GM12878 (cell line): ENCODE data around the gene FAF1. TPM values are rescaled to one million over a fixed set of nuclear protein-coding genes. Genes with fewer than 3 reads are reported as not detected.

ENCODE experiments used
- ATAC-seq: fragments of 200-7000 bp; cut with Tn5 transposase; 3 replicates; pipeline ENCODE4 v1.9.1; 2020; ENCODE audit warnings: mild to moderate bottlenecking, moderate library complexity
- BruUV-seq: library from RNA; stranded (reverse); fragments of 400-500 nt; replicated peaks from 2 replicates; lab custom pipeline; 2021; lab: Mats Ljungman, UMichigan
- CTCF ChIA-PET: fragments of 300-600 bp; sonication (Branson Sonifier 250); formaldehyde crosslinking; extraction: SDS; loops from one replicate; lab custom pipeline; 2021; ENCODE audit warnings: inconsistent platforms; lab: Yijun Ruan, JAX
- POLR2A ChIA-PET: fragments of 350-600 bp; formaldehyde crosslinking; extraction: SDS; loops from one replicate; lab custom pipeline; 2021; ENCODE audit warnings: inconsistent platforms; lab: Charles Lee
- RAD21 ChIA-PET: fragments of 300-600 bp; sonication (Branson Sonifier 250); formaldehyde crosslinking; loops from one replicate; lab custom pipeline; 2023; ENCODE audit warnings: antibody characterized with exemption; ENCODE audit not compliant: unreplicated experiment; lab: Charles Lee
- SMC1A ChIA-PET: fragments of 300-600 bp; sonication (Branson Sonifier 250); formaldehyde crosslinking; loops from one replicate; lab custom pipeline; 2023; ENCODE audit not compliant: unreplicated experiment, uncharacterized antibody; lab: Charles Lee
- DNase-seq: peaks from one replicate; pipeline ENCODE4 v3.0.0-alpha.2; 2011; ENCODE audit warnings: low read depth, low spot score
- FAIRE-seq: peaks from 3 replicates; lab custom pipeline; 2011; peaks lifted over from hg19 to GRCh38; lab: Jason Lieb, UNC
- H2AFZ ChIP-seq: 2 replicates; pipeline ENCODE4 v1.6.0; 2011; ENCODE audit warnings: low read depth, low read length, control low read depth; ENCODE audit not compliant: control insufficient read depth
- H3K27ac ChIP-seq: 2 replicates; pipeline ENCODE4 v1.5.1; 2011; ENCODE audit warnings: control low read depth; ENCODE audit not compliant: control insufficient read depth, insufficient read depth
- H3K27me3 ChIP-seq, 2 experiments: replicated peaks in 1 of 2; 2 replicates each; pipeline versions ENCODE4 v1.6.0 to v1.6.1; 2011; ENCODE audit warnings: low read length in 1 of 2; ENCODE audit not compliant: control insufficient read depth in 2 of 2, insufficient read depth in 2 of 2
- H3K36me3 ChIP-seq, 2 experiments: 2 replicates each; pipeline ENCODE4 v1.5.1; 2011; ENCODE audit warnings: low read length in 1 of 2; ENCODE audit not compliant: control insufficient read depth in 2 of 2, insufficient read depth in 2 of 2
- H3K4me1 ChIP-seq: 2 replicates; pipeline ENCODE4 v1.6.1; 2011; ENCODE audit warnings: mild to moderate bottlenecking, low read length, moderate library complexity, mixed read lengths; ENCODE audit not compliant: control insufficient read depth, insufficient read depth
- H3K4me2 ChIP-seq: 2 replicates; pipeline ENCODE4 v1.6.0; 2011; ENCODE audit warnings: control low read depth; ENCODE audit not compliant: control insufficient read depth, insufficient read depth
- H3K4me3 ChIP-seq: fragments of 200-600 bp; sonication (generic); 2 replicates; pipeline ENCODE4 v1.5.1; 2016
- H3K79me2 ChIP-seq: 2 replicates; pipeline ENCODE4 v1.6.0; 2011; ENCODE audit warnings: low read length; ENCODE audit not compliant: control insufficient read depth, insufficient read depth
- H3K9ac ChIP-seq: 2 replicates; pipeline ENCODE4 v1.8.0; 2011; ENCODE audit warnings: low read length, control low read depth, mixed read lengths; ENCODE audit not compliant: control insufficient read depth, insufficient read depth
- H3K9me3 ChIP-seq: replicated peaks from 3 replicates; pipeline ENCODE4 v1.5.1; 2011; ENCODE audit warnings: mild to moderate bottlenecking, low read length; ENCODE audit not compliant: control insufficient read depth, insufficient read depth
- H4K20me1 ChIP-seq: 2 replicates; pipeline ENCODE4 v1.6.0; 2011; ENCODE audit not compliant: control insufficient read depth, insufficient read depth
- ATF7 ChIP-seq: fragments of 450-650 bp; IDR thresholded peaks from 2 replicates; pipeline ENCODE4 v1.6.1; 2016; ENCODE audit warnings: low read depth, mild to moderate bottlenecking
- BMI1 ChIP-seq: fragments of 450-650 bp; IDR thresholded peaks from 2 replicates; pipeline ENCODE4 v1.6.1; 2016; ENCODE audit warnings: mild to moderate bottlenecking, moderate library complexity, borderline replicate concordance
- CEBPZ ChIP-seq: fragments of 150-350 bp; IDR thresholded peaks from 2 replicates; pipeline ENCODE4 v1.6.1; 2016; ENCODE audit warnings: low read depth, low read length
- E4F1 ChIP-seq: fragments of 450-650 bp; IDR thresholded peaks from 2 replicates; pipeline ENCODE4 v1.6.1; 2018; ENCODE audit warnings: borderline replicate concordance, mild to moderate bottlenecking; ENCODE audit not compliant: partially characterized antibody
- ELK1 ChIP-seq: IDR thresholded peaks from 2 replicates; pipeline ENCODE4 v1.6.1; 2012; ENCODE audit warnings: low read depth, low read length, improper control_type of control experiment
- EZH2 ChIP-seq: IDR thresholded peaks from 2 replicates; pipeline ENCODE4 v1.6.1; 2012; ENCODE audit warnings: low read depth, mild to moderate bottlenecking, control low read depth, inconsistent platforms, low read length, borderline replicate concordance; ENCODE audit not compliant: control insufficient read depth
- POU2F2 ChIP-seq: IDR thresholded peaks from 3 replicates; pipeline ENCODE4 v1.6.1; 2011; ENCODE audit warnings: low read depth, mild to moderate bottlenecking, low read length, borderline replicate concordance
- PRDM15 ChIP-seq: fragments of 450-650 bp; formaldehyde crosslinking; IDR thresholded peaks from 2 replicates; pipeline ENCODE4 v1.4.0; 2020; ENCODE audit warnings: mild to moderate bottlenecking, moderate library complexity
- RAD21 ChIP-seq: IDR thresholded peaks from 2 replicates; pipeline ENCODE4 v1.6.1; 2011; ENCODE audit warnings: mild to moderate bottlenecking, low read depth, low read length, moderate library complexity; ENCODE audit not compliant: insufficient read depth
- RAD51 ChIP-seq: fragments of 450-650 bp; IDR thresholded peaks from 2 replicates; pipeline ENCODE4 v1.6.1; 2016; ENCODE audit warnings: moderate library complexity, mild to moderate bottlenecking, inconsistent platforms
- SMARCA5 ChIP-seq: fragments of 450-650 bp; IDR thresholded peaks from 2 replicates; pipeline ENCODE4 v1.6.1; 2017; ENCODE audit warnings: mild to moderate bottlenecking
- TBL1XR1 ChIP-seq: IDR thresholded peaks from 2 replicates; pipeline ENCODE4 v1.6.1; 2012; ENCODE audit warnings: low read depth, low read length, improper control_type of control experiment
- WGBS: methylation state at CpG from one replicate; pipeline ENCODE4 v1.1.6; 2016; ENCODE audit warnings: low lambda C conversion rate; ENCODE audit not compliant: insufficient replicate concordance, insufficient coverage; ENCODE audit errors: missing lambda C conversion rate; 5-methylcytosine and 5-hydroxymethylcytosine counted together
- in situ Hi-C: fragments of 300-500 bp; cut with MboI; formaldehyde crosslinking; loops from 9 replicates; pipeline ENCODE4 v1.14.3; 2018; ENCODE audit warnings: mixed read lengths
- intact Hi-C: fragments of 100-400 bp; cut with micrococcal nuclease; formaldehyde crosslinking; loops from one replicate; pipeline ENCODE4 v1.14.2; 2022; ENCODE audit not compliant: unreplicated experiment
- polyA plus RNA-seq, 11 experiments: library from polyadenylated mRNA; depleted of rRNA in 4 of 11; unstranded in 6 of 11; stranded (reverse) in 5 of 11; fragments of >200 nt; fragmentation: Nextera tagmentation in 4 of 11; fragmentation: Illumina TruSeq in 1 of 11; extraction: Ambion mirVana in 4 of 11; extraction: Trizol in 1 of 11; gene quantifications; 1 replicate in 1 of 11; 2 replicates in 10 of 11; pipeline versions ENCODE4 v1.2.1 to v1.2.3, GENCODE V29; 2011 to 2016; ENCODE audit warnings: inconsistent platforms in 2 of 11, missing spikeins in 2 of 11, low read depth in 1 of 11
- total RNA-seq, 4 experiments: library from RNA; depleted of rRNA in 3 of 4; stranded (reverse); fragments of >200 nt in 3 of 4; fragmentation: Illumina TruSeq in 1 of 4; extraction: Trizol in 1 of 4; gene quantifications; 2 replicates each; pipeline versions ENCODE4 v1.2.1 to v1.2.3, GENCODE V29; 2013 to 2021

The FAF1 gene
- total and polyA plus RNA-seq, 10 of the 15 experiments (the other 5 are each of a cell fraction or from before 2014, with no cell fraction given) = 8.6 to 54.5 (median 23.7) TPM

- TF ChIP-seq CEBPZ (no peak), ATF7 (no peak), EZH2 (no peak), SMARCA5 (no peak), RAD51 (no peak), TBL1XR1 (no peak), RAD21 (no peak)
- TF ChIP-seq, all 136 proteins: peak for 0
Measured at GRCh38 chr1:51000651-51001050, 40.6 kb upstream of the FAF1 start (continued).

GRCh38 chr1:51000160-51000559 lies 40.1 kb upstream of the FAF1 start:
- H3K4me1 ChIP-seq = peaks cover 14% of the 10 kb centered on the region; the same call in 1 of the 2 replicates
- peak; percentile 52 for ATAC-seq
- H3K9ac ChIP-seq = no peak overlapping the region
- peak overlapping the region; percentile 24; the same call in 1 of the 2 replicates for H2AFZ ChIP-seq
- H3K27me3 ChIP-seq = no peaks in the 10 kb centered on the region
- CTCF ChIA-PET = no interaction called here
- H3K79me2 ChIP-seq = no peaks in the 10 kb centered on the region
- SMC1A ChIA-PET = interaction anchor here (1.4 kb wide), 1 partner anchor 71 kb away, joined by 3 read pairs; no protein-coding TSS in a partner anchor
- whole genome bisulfite sequencing = 35% methylated on average over 1 of the region's 1 CpG
- H3K27ac ChIP-seq = peak overlapping the region; percentile 42; the same call in 1 of the 2 replicates
- peak; percentile 13 for FAIRE-seq
- intact Hi-C loops = no loop called here
- POLR2A ChIA-PET = no interaction called here
- in situ Hi-C loops = no loop called here
- H3K36me3 ChIP-seq = no peaks in the 10 kb centered on the region
- no peaks in the 10 kb centered on the region for H4K20me1 ChIP-seq
- H3K4me3 ChIP-seq = no peak overlapping the region
- DNase-seq = no peak
- RAD21 ChIA-PET = no interaction called here
- BruUV-seq = no TSS peak
- H3K9me3 ChIP-seq = no peaks in the 10 kb centered on the region; the same call in 1 of the 3 replicates
- H3K4me2 ChIP-seq = 0 out of 2 replicates have a peak overlapping the region, but pooled peaks have one; percentile 44
- no peak for TF ChIP-seq PRDM15 (CRISPR knock-in tag)
- TF ChIP-seq ELK1 = no peak
- TF ChIP-seq POU2F2 = 0 out of 3 replicates have a peak, but pooled peaks have one; percentile 18
- no peak for TF ChIP-seq BMI1
- TF ChIP-seq E4F1 = no peak
